ENCODE results near the gene OR8J3.

DNA sequence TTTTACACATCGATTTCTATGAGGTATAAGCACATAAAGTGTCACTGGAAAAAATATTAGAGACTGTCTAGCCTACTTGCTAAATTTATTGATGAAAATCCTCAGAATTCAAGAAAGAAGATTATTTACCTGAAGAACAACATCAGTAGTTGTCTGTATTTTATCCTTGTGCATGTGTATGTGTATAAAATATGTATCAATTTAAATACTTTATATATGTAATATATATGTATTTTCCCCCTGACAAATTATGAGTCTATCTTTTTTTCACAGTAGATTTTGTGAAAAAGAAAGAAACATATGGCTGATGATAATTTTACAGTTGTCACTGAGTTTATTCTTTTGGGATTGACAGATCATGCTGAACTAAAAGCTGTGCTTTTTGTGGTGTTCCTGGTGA, 36.3 kb upstream of the OR8J3 start, which contains the start of gene OR5J2:
- TF ChIP-seq, protein P1, sequence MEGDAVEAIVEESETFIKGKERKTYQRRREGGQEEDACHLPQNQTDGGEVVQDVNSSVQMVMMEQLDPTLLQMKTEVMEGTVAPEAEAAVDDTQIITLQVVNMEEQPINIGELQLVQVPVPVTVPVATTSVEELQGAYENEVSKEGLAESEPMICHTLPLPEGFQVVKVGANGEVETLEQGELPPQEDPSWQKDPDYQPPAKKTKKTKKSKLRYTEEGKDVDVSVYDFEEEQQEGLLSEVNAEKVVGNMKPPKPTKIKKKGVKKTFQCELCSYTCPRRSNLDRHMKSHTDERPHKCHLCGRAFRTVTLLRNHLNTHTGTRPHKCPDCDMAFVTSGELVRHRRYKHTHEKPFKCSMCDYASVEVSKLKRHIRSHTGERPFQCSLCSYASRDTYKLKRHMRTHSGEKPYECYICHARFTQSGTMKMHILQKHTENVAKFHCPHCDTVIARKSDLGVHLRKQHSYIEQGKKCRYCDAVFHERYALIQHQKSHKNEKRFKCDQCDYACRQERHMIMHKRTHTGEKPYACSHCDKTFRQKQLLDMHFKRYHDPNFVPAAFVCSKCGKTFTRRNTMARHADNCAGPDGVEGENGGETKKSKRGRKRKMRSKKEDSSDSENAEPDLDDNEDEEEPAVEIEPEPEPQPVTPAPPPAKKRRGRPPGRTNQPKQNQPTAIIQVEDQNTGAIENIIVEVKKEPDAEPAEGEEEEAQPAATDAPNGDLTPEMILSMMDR (IDR thresholded peaks at IDR 0.05 in 4 of 5, conservative IDR thresholded peaks at IDR 0.05 in 1 of 5), result no peak
- no peak for TF ChIP-seq POLR2A (IDR thresholded peaks at IDR 0.05)

Measured in gastrocnemius medialis (tissue), 4 donors.